ENCODE results near the gene EXOC3L4. TPM values are rescaled to one million over a fixed set of nuclear protein-coding genes. Genes with fewer than 3 reads are reported as not detected.
A peak's percentile ranks its signal among the peaks of the same experiment; 100 is the strongest.

The EXOC3L4 gene
- total and polyA plus RNA-seq, 9 of the 15 experiments (the other 6 are each of a cell fraction or from before 2014, with no cell fraction given) = 0.10 to 6.7 (median 0.98) TPM; not detected in 1

DNA sequence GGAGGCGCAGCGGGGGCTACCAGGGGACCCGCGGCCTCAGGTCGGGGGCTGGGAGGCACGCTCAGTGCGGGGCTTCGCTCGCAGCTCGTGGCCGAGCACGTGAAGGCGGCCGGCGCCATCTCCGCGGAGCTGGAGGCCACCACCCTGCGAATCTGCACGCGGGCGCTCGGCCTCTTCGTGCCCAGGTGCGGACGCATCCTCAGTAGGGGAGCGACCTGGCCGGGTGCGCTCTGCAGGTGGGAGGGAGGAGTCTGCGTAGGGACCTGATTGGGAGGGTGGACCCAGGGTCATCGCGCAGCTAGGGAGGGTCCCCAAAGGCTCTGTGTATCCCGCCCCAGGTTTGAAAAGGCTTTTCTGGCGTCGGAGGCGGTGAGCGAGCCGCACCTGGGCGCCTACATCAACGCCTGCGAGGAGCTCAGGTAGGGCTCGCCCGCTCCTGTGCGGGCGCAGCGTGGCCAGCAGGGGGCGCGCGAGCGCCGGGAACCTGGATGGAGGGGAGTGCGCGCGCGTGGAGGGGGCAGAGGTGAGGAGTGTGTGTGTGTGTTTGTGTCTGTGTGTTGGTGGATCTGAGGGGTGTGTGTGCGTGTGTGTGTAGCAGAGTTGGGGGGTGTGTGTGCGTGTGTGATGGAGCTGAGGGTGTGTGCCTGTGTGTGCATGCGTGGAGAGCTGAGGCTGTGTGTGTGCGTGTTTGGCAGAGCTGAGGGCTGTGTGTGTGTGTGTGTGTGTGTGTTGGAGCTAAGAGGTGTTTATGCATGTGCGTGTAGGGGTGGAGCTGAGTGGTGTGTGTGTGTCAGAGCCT lies 10.3 kb downstream of the EXOC3L4 start (continued):
- TF ChIP-seq TSC22D4 (tag; IDR thresholded peaks at IDR 0.05) = 0 out of 2 replicates have a peak, but pooled peaks have one; percentile 26
- no peak for TF ChIP-seq FOXK1 (CRISPR knock-in tag; IDR thresholded peaks at IDR 0.05; ENCODE audit: borderline replicate concordance)
- peak; percentile 51 to 54; a peak in 2 of 4 replicates for TF ChIP-seq TRIM24 (IDR thresholded peaks at IDR 0.05)
- TF ChIP-seq ZNF586 (CRISPR knock-in tag; conservative IDR thresholded peaks at IDR 0.05) = no peak
- no peak for TF ChIP-seq MCM5 (IDR thresholded peaks at IDR 0.05; ENCODE audit: low read depth)
- no peak for TF ChIP-seq CBX8 (IDR thresholded peaks at IDR 0.05; ENCODE audit: borderline replicate concordance, extremely low read depth, low read depth, low read length, poor library complexity, severe bottlenecking)
- TF ChIP-seq DIDO1 (tag; IDR thresholded peaks at IDR 0.05; ENCODE audit: low read depth) = peak; percentile 44; the same call in 1 of the 2 replicates
- no peak for TF ChIP-seq CBX2 (IDR thresholded peaks at IDR 0.05; ENCODE audit: insufficient read depth, low read length, poor library complexity, severe bottlenecking)
- no peak for TF ChIP-seq RBM25 (IDR thresholded peaks at IDR 0.05; ENCODE audit: low read depth, low read length, severe bottlenecking)
- no peak for TF ChIP-seq PRMT5 (CRISPR knock-in tag; IDR thresholded peaks at IDR 0.05)
- TF ChIP-seq ZNF41 (CRISPR knock-in tag; conservative IDR thresholded peaks at IDR 0.05) = no peak
- TF ChIP-seq ASH1L (IDR thresholded peaks at IDR 0.05; ENCODE audit: borderline replicate concordance, low read depth, partially characterized antibody) = no peak
- peak; percentile 46 for TF ChIP-seq BRD9 (IDR thresholded peaks at IDR 0.05; ENCODE audit: low read depth, partially characterized antibody)
- 0 out of 2 replicates have a peak, but pooled peaks have one; percentile 44 for TF ChIP-seq ZEB2 (IDR thresholded peaks at IDR 0.05)
- TF ChIP-seq, protein P1, sequence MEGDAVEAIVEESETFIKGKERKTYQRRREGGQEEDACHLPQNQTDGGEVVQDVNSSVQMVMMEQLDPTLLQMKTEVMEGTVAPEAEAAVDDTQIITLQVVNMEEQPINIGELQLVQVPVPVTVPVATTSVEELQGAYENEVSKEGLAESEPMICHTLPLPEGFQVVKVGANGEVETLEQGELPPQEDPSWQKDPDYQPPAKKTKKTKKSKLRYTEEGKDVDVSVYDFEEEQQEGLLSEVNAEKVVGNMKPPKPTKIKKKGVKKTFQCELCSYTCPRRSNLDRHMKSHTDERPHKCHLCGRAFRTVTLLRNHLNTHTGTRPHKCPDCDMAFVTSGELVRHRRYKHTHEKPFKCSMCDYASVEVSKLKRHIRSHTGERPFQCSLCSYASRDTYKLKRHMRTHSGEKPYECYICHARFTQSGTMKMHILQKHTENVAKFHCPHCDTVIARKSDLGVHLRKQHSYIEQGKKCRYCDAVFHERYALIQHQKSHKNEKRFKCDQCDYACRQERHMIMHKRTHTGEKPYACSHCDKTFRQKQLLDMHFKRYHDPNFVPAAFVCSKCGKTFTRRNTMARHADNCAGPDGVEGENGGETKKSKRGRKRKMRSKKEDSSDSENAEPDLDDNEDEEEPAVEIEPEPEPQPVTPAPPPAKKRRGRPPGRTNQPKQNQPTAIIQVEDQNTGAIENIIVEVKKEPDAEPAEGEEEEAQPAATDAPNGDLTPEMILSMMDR (IDR thresholded peaks at IDR 0.05 in 2 of 3, conservative IDR thresholded peaks at IDR 0.05 in 1 of 3; ENCODE audit: insufficient read depth in 2 of 3, low read depth in 1 of 3, low read length in 3 of 3) = peak; percentile 80 to 88 (median 85)
- no peak for TF ChIP-seq ZNF384 (IDR thresholded peaks at IDR 0.05; ENCODE audit: low read depth, low read length)
- no peak for TF ChIP-seq ZNF780A (CRISPR knock-in tag; IDR thresholded peaks at IDR 0.05)
- peak; percentile 82 for TF ChIP-seq NR2C1 (IDR thresholded peaks at IDR 0.05)
- TF ChIP-seq NR2C1 (tag; IDR thresholded peaks at IDR 0.05) = 0 out of 2 replicates have a peak, but pooled peaks have one; percentile 42
- TF ChIP-seq PPARD (CRISPR knock-in tag; IDR thresholded peaks at IDR 0.05) = no peak
- peak; percentile 65 for TF ChIP-seq MYC (IDR thresholded peaks at IDR 0.05; ENCODE audit: low read depth, low read length)
- no peak for TF ChIP-seq MYC (CRISPR knock-in tag; IDR thresholded peaks at IDR 0.05; ENCODE audit: borderline replicate concordance, low read depth)
- peak in 1 of 2 experiments; percentile 90; a peak in 2 of 4 replicates for TF ChIP-seq HDAC1 (IDR thresholded peaks at IDR 0.05)
- TF ChIP-seq FOS (IDR thresholded peaks at IDR 0.05; ENCODE audit: extremely low read depth, insufficient read length) = no peak
- TF ChIP-seq, protein P2, sequence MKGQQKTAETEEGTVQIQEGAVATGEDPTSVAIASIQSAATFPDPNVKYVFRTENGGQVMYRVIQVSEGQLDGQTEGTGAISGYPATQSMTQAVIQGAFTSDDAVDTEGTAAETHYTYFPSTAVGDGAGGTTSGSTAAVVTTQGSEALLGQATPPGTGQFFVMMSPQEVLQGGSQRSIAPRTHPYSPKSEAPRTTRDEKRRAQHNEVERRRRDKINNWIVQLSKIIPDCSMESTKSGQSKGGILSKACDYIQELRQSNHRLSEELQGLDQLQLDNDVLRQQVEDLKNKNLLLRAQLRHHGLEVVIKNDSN (CRISPR knock-in tag; IDR thresholded peaks at IDR 0.05) = no peak
- no peak for TF ChIP-seq LEF1 (IDR thresholded peaks at IDR 0.05)
- no peak for TF ChIP-seq ZNF431 (CRISPR knock-in tag; IDR thresholded peaks at IDR 0.05)
- TF ChIP-seq PCBP1 (IDR thresholded peaks at IDR 0.05; ENCODE audit: low read depth, low read length, poor library complexity, severe bottlenecking) = no peak
